MG63 (cell line): ENCODE data around the gene DNTT. TPM values are rescaled to one million over a fixed set of nuclear protein-coding genes. Genes with fewer than 3 reads are reported as not detected.

Experiments used
- DNase-seq: peaks from one replicate; pipeline ENCODE4 v3.0.0-alpha.2; 2020
- H3K27me3 ChIP-seq: fragments of 250-450 bp; sonication (Bioruptor Pico); 2 replicates; pipeline ENCODE4 v1.5.1; 2020; ENCODE audit warnings: mild to moderate bottlenecking, moderate library complexity
- H3K36me3 ChIP-seq: fragments of 250-450 bp; sonication (Bioruptor Pico); 2 replicates; pipeline ENCODE4 v1.5.1; 2020; ENCODE audit warnings: mild to moderate bottlenecking, moderate library complexity
- H3K4me3 ChIP-seq: fragments of 250-450 bp; sonication (Bioruptor Pico); 2 replicates; pipeline ENCODE4 v1.5.1; 2020; ENCODE audit warnings: mild to moderate bottlenecking, moderate library complexity
- H3K9me3 ChIP-seq: fragments of 250-450 bp; sonication (Bioruptor Pico); 2 replicates; pipeline ENCODE4 v1.5.1; 2020; ENCODE audit warnings: mild to moderate bottlenecking, moderate library complexity
- total RNA-seq: library from RNA; depleted of rRNA; stranded (reverse); fragments of >200 nt; shearing (Covaris generic); gene quantifications from 2 replicates; pipeline ENCODE4 v1.2.3, GENCODE V29; 2014; ENCODE audit warnings: low replicate concordance; rRNA removed

Gene DNTT
- not detected in 2 replicates for total RNA-seq

DNA sequence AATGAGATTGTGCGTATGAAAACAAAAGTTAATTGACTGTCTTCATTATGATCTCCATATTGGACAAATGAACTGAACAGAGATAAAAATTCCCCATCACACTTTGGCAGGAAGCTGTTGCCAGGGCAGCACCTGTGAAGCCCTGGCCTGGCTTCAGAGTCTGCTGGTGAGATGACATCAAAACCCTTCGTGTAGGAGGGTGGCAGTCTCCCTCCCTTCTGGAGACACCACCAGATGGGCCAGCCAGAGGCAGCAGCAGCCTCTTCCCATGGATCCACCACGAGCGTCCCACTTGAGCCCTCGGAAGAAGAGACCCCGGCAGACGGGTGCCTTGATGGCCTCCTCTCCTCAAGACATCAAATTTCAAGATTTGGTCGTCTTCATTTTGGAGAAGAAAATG lies at the start of gene DNTT:
TSS of gene DNTT (plus strand) at position 205 of the 400 bp plus-strand sequence. CDS start at position 269, 64 bp downstream.
- Histone ChIP-seq H3K4me3 (no peak within 1 kb of the TSS), H3K9me3 (no peaks in the 10 kb centered on the region), H3K27me3 (peaks cover 11% of the 10 kb centered on the region), H3K36me3 (no peaks in the 10 kb centered on the region)
- DNase-seq = no peak

DNA sequence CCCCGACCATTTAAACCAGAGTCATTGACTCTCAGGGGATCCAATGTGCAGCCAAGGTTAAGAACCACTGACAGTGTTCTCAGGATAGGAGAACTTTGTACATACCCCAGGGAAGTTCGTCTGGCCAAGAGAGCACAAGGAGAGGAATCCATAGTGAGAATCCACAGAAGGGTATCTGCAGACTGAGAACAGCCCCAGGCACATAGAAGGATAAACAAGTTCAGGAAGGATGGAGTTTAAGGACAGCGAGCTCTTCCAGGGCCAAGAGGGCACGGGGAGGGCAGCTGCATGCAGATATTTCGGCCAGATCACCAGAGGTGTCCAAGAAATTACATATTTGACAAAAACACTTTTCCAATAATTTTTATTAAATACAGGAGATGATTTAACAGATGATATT lies 49.3 kb upstream of the DNTT start:
- no peak for DNase-seq
- Histone ChIP-seq H3K36me3 (no peaks in the 10 kb centered on the region), H3K9me3 (no peaks in the 10 kb centered on the region), H3K4me3 (no peak overlapping the region), H3K27me3 (no peaks in the 10 kb centered on the region)

GRCh38 chr10:96255549-96256333 lies 48.5 kb upstream of the DNTT start:
- Histone ChIP-seq H3K9me3 (no peaks in the 10 kb centered on the region), H3K4me3 (no peak overlapping the region), H3K27me3 (no peaks in the 10 kb centered on the region), H3K36me3 (no peaks in the 10 kb centered on the region)
- no peak for DNase-seq

- Histone ChIP-seq H3K36me3 (no peaks in the 10 kb centered on the region), H3K9me3 (no peaks in the 10 kb centered on the region), H3K27me3 (no peaks in the 10 kb centered on the region), H3K4me3 (no peak overlapping the region)
- DNase-seq = peak; percentile 19
Measured at GRCh38 chr10:96257944-96258343, 46.3 kb upstream of the DNTT start.

DNA sequence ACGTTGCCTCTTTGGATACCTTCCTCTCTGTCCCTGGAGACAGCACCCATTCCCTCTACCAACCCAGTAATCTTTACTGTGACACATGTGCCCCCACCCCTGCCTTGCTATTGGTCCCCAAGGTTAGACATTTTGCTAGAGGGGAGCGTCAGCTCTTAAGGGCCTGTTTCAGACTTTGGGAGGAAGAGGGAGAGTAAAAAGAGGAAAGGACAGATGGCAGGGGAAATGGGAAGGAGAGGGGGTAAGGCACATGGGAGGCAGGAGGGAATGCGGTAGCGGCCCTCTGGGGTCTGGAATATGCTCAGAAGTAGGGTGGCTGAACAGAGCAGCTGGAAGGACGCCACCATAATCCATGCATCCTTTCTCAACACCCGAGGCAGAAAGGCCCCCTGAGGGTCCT lies 45.1 kb upstream of the DNTT start:
- Histone ChIP-seq H3K4me3 (no peak overlapping the region), H3K9me3 (no peaks in the 10 kb centered on the region), H3K36me3 (no peaks in the 10 kb centered on the region), H3K27me3 (no peaks in the 10 kb centered on the region)
- DNase-seq = no peak

- no peaks in the 10 kb centered on the region for H3K36me3 ChIP-seq
- no peaks in the 10 kb centered on the region for H3K9me3 ChIP-seq
- H3K4me3 ChIP-seq = no peak overlapping the region
- no peaks in the 10 kb centered on the region for H3K27me3 ChIP-seq
- no peak for DNase-seq
Measured at GRCh38 chr10:96260014-96260413, 44.2 kb upstream of the DNTT start.

DNA sequence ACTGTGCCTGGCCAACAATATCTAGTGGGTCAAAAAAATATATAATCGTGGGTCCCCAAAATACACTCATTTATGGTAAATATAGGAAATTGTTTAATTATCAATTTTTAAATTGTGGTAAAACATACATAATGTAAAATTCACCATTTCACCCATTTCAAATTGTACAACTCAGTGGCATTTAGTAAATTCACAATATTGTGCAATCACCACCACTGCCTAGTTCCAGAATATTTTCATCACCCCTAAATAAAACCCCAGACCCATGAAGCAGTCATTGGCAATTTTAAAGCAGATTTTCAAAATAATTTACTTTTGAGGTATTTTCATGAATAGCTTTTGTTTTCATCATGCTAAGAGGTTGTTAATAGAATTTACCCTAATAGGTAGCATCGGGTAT lies 43.1 kb upstream of the DNTT start:
- Histone ChIP-seq H3K9me3 (no peaks in the 10 kb centered on the region), H3K4me3 (no peak overlapping the region), H3K27me3 (no peaks in the 10 kb centered on the region), H3K36me3 (no peaks in the 10 kb centered on the region)
- DNase-seq = no peak

- no peak for DNase-seq
- H3K9me3 ChIP-seq = no peaks in the 10 kb centered on the region
- no peaks in the 10 kb centered on the region for H3K27me3 ChIP-seq
- H3K4me3 ChIP-seq = no peak overlapping the region
- H3K36me3 ChIP-seq = no peaks in the 10 kb centered on the region
Measured at GRCh38 chr10:96261930-96262329, 42.3 kb upstream of the DNTT start.

DNA sequence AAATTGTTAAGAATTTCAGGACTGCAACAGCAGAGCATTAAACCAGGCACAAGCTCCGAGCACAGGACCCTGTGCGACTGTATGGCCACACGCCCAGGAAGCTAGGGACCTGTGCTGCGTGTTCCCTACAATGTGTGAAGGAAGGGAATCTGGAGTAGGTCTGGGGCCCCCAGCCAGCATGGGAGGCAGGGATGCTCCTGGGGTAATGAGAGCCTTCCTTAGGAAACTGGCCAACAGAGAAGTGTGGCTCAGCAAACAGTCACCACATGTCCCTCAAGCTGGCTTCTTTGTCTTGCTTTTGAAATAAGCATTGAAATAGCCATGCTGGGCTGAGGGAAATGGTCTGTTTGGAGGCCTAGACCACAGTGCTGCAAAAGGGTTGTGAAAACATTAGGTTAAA lies 41.1 kb upstream of the DNTT start:
- no peaks in the 10 kb centered on the region for H3K27me3 ChIP-seq
- no peak overlapping the region for H3K4me3 ChIP-seq
- H3K9me3 ChIP-seq = no peaks in the 10 kb centered on the region
- no peaks in the 10 kb centered on the region for H3K36me3 ChIP-seq
- no peak for DNase-seq

- no peaks in the 10 kb centered on the region for H3K36me3 ChIP-seq
- no peaks in the 10 kb centered on the region for H3K9me3 ChIP-seq
- H3K27me3 ChIP-seq = no peaks in the 10 kb centered on the region
- DNase-seq = no peak
- no peak overlapping the region for H3K4me3 ChIP-seq
Measured at GRCh38 chr10:96263669-96264068, 40.6 kb upstream of the DNTT start.

GRCh38 chr10:96264938-96265337 lies 39.3 kb upstream of the DNTT start:
- no peaks in the 10 kb centered on the region for H3K9me3 ChIP-seq

DNA sequence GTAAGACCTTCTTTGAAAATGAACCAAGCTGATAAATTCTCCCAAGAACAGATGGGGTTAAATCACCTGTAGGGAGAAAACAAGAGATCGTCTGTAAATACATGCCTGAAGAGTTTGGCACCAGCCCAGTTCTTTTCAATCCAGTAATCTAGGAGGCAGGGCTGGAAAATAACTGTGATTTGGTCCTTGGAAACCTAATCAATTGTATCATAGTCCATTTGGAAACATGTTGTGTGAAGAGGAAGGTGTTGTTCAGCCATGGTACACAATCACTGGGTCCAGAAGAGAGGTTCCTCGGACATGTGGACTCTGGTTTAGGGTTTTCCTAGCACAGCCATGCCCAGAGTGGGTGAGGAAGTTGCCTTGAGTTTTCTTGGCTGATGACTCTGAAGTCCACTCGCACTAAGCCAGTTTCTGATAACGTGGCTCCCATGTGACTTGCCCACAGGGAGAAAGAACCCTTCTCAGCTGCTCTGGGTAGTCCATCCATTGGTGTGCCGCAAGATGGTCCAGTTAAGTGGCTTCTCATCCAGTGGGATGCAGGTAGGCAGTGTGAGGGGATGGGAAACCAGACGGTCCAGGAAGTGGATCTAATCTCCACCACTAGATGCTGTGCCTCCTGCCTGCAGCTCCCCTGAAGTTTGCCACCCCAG lies 38.0 kb upstream of the DNTT start:
- Histone ChIP-seq H3K36me3 (no peaks in the 10 kb centered on the region), H3K27me3 (no peaks in the 10 kb centered on the region), H3K4me3 (no peak overlapping the region), H3K9me3 (no peaks in the 10 kb centered on the region)
- DNase-seq = no peak

More at GRCh38 chr10:96264938-96265337, 39.3 kb upstream of the DNTT start:
- no peak overlapping the region for H3K4me3 ChIP-seq
- H3K36me3 ChIP-seq = no peaks in the 10 kb centered on the region
- no peaks in the 10 kb centered on the region for H3K27me3 ChIP-seq
- no peak for DNase-seq

DNA sequence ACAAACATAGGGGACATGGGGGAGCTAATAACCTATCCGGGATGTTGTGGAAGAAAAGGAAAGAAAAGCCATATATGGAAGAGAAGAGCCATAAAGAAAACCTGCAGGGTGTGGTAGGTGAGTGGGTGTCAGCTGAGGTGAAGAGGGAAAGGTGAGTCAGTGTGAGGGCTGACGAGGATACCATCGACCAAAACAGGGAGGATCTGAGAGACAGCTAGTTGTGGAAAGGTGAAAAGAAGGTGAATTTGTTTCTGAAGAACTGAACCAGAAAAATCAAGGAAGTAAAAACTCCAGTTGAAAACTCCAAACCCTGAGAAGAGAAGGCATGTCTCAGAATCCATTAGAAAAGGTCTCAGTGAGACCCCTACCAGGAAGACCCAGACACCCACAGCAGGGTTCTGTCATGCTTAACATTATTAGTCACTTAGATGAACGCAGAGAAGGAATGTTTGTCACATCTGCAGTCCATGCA lies 37.0 kb upstream of the DNTT start:
- H3K9me3 ChIP-seq = no peaks in the 10 kb centered on the region
- H3K27me3 ChIP-seq = no peaks in the 10 kb centered on the region
- DNase-seq = no peak
- no peak overlapping the region for H3K4me3 ChIP-seq
- no peaks in the 10 kb centered on the region for H3K36me3 ChIP-seq

DNA sequence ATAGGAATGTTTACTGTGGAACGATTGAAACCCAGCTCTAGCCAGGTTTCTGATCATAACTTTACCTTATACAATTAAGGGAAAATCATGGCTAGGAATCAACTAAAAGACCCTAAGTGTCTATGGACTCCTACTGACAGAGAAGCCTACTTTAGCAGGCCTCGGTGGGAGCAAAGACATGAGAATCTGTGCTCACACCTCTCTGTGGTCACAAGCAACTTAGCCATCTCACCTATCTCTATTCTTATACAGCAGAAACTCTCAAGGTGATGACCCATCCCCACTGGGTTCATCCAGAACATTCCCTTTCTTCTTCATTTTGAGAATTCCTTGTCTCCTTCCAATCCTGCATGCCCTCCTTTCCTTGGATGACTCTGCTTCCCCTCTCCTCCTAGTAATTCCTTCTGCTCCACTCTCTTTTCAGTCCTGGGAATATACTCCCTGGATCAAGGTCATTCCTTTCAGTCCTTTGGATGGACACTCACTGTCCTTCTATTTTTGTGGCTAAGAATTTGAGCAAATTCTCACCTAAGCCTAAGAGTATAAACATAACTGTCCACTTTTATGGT lies 35.8 kb upstream of the DNTT start:
- no peak for DNase-seq
- no peak overlapping the region for H3K4me3 ChIP-seq
- H3K9me3 ChIP-seq = no peaks in the 10 kb centered on the region
- H3K36me3 ChIP-seq = no peaks in the 10 kb centered on the region
- H3K27me3 ChIP-seq = no peaks in the 10 kb centered on the region

GRCh38 chr10:96269438-96270300 lies 34.6 kb upstream of the DNTT start:
- no peak overlapping the region for H3K4me3 ChIP-seq
- H3K27me3 ChIP-seq = no peaks in the 10 kb centered on the region
- DNase-seq = no peak
- no peaks in the 10 kb centered on the region for H3K9me3 ChIP-seq
- no peaks in the 10 kb centered on the region for H3K36me3 ChIP-seq

DNA sequence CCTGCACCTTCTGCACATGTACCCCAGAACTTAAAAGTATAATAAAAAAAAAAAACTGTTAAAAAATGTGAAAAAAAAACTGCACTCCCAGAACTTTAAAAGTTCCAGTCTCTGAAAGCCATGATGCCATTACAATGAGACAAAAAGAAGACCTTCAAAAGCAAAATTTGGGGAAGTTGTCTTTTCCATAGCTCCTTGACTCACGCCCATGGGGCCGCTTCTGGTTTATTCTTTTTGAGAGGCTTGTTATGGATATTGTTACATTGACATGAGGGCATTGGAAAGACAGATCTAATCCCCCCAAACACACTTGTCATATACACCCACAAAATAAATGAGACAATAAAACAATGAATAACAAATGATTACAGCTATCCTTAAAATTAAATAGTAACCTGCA lies 33.7 kb upstream of the DNTT start:
- no peaks in the 10 kb centered on the region for H3K27me3 ChIP-seq
- no peaks in the 10 kb centered on the region for H3K36me3 ChIP-seq
- DNase-seq = no peak
- H3K9me3 ChIP-seq = no peaks in the 10 kb centered on the region
- no peak overlapping the region for H3K4me3 ChIP-seq
